GM23338 (cell line): Measurements from ENCODE around the gene ZNF346. TPM values are rescaled to one million over a fixed set of nuclear protein-coding genes. Genes with fewer than 3 reads are reported as not detected.

Experiments
- ATAC-seq: fragments of 200-7000 bp; cut with Tn5 transposase; 3 replicates; pipeline ENCODE4 v1.9.1; 2020
- DNase-seq: peaks from one replicate; pipeline ENCODE4 v3.0.0-alpha.2; 2015; ENCODE audit warnings: low spot score
- H2AFZ ChIP-seq: fragments of 200-600 bp; sonication (generic); 2 replicates; pipeline ENCODE4 v1.8.0; 2016; ENCODE audit warnings: antibody characterized with exemption, mild to moderate bottlenecking, moderate library complexity
- H3F3A ChIP-seq: fragments of 200-600 bp; sonication (generic); replicated peaks from 2 replicates; pipeline ENCODE4 v1.8.0; 2017; ENCODE audit warnings: antibody characterized with exemption, mixed run types, low read depth
- H3K27ac ChIP-seq: fragments of 200-600 bp; sonication (generic); 2 replicates; pipeline ENCODE4 v1.6.1; 2016; ENCODE audit warnings: low read depth
- H3K27me3 ChIP-seq: fragments of 200-600 bp; sonication (generic); 2 replicates; pipeline ENCODE4 v1.8.0; 2016; ENCODE audit warnings: mild to moderate bottlenecking, mixed run types, moderate library complexity; ENCODE audit not compliant: insufficient read depth
- H3K36me3 ChIP-seq: fragments of 200-600 bp; sonication (generic); 2 replicates; pipeline ENCODE4 v1.8.0; 2016; ENCODE audit warnings: mild to moderate bottlenecking; ENCODE audit not compliant: insufficient read depth
- H3K4me1 ChIP-seq: fragments of 200-600 bp; sonication (generic); 2 replicates; pipeline ENCODE4 v1.8.0; 2016; ENCODE audit warnings: mild to moderate bottlenecking, moderate library complexity; ENCODE audit not compliant: insufficient read depth
- H3K4me2 ChIP-seq: fragments of 200-600 bp; sonication (generic); 2 replicates; pipeline ENCODE4 v1.7.1; 2017; ENCODE audit warnings: mixed run types
- H3K4me3 ChIP-seq: fragments of 200-600 bp; sonication (generic); 2 replicates; pipeline ENCODE4 v1.6.1; 2016; ENCODE audit warnings: mixed run types
- H3K79me2 ChIP-seq: fragments of 200-600 bp; sonication (generic); replicated peaks from 2 replicates; pipeline ENCODE4 v1.8.0; 2017; ENCODE audit warnings: mild to moderate bottlenecking; ENCODE audit not compliant: insufficient read depth
- H3K9me2 ChIP-seq: fragments of 200-600 bp; sonication (generic); 2 replicates; pipeline ENCODE4 v1.8.0; 2017; ENCODE audit not compliant: insufficient read depth
- H4K20me1 ChIP-seq: fragments of 200-600 bp; sonication (generic); replicated peaks from 2 replicates; pipeline ENCODE4 v1.8.0; 2017; ENCODE audit warnings: mild to moderate bottlenecking; ENCODE audit not compliant: insufficient read depth
- H3K27ac Mint-ChIP-seq: 2 replicates; pipeline ENCODE4 v1.8.0; 2020; ENCODE audit warnings: inconsistent platforms, mild to moderate bottlenecking, moderate library complexity, mixed read lengths
- H3K27me3 Mint-ChIP-seq: 3 replicates; pipeline ENCODE4 v1.8.0; 2022; ENCODE audit warnings: low read depth, mild to moderate bottlenecking, moderate library complexity, mixed read lengths, inconsistent platforms; ENCODE audit not compliant: insufficient read depth, poor library complexity
- H3K36me3 Mint-ChIP-seq: 3 replicates; pipeline ENCODE4 v1.8.0; 2021; ENCODE audit warnings: low read depth, mild to moderate bottlenecking, inconsistent platforms, moderate library complexity, mixed read lengths
- H3K4me1 Mint-ChIP-seq: 3 replicates; pipeline ENCODE4 v1.8.0; 2020; ENCODE audit warnings: mild to moderate bottlenecking, inconsistent platforms, mixed read lengths
- H3K4me3 Mint-ChIP-seq: 3 replicates; pipeline ENCODE4 v1.8.0; 2021; ENCODE audit warnings: moderate library complexity, mild to moderate bottlenecking, inconsistent platforms, mixed read lengths
- H3K9me3 Mint-ChIP-seq: 3 replicates; pipeline ENCODE4 v1.8.0; 2020; ENCODE audit warnings: moderate library complexity, mild to moderate bottlenecking, inconsistent platforms, mixed read lengths
- CTCF ChIP-seq, 2 experiments: fragments of 200-600 bp in 1 of 2; sonication (generic) in 1 of 2; conservative IDR thresholded peaks; 2 replicates each; pipeline versions ENCODE4 v1.5.1 to v1.6.1; 2016 to 2017; ENCODE audit warnings: antibody characterized with exemption in 2 of 2, low read depth in 2 of 2, mild to moderate bottlenecking in 2 of 2, moderate library complexity in 1 of 2
- ETS1 ChIP-seq: IDR thresholded peaks from 2 replicates; pipeline ENCODE4 v1.6.1; 2016; ENCODE audit warnings: antibody characterized with exemption
- EZH2phosphoT487 ChIP-seq: fragments of 200-600 bp; sonication (generic); IDR thresholded peaks from one replicate; pipeline ENCODE4 v1.8.1; 2018; ENCODE audit warnings: antibody characterized with exemption; ENCODE audit not compliant: unreplicated experiment
- NANOG ChIP-seq: IDR thresholded peaks from 2 replicates; pipeline ENCODE4 v1.6.1; 2016; ENCODE audit warnings: antibody characterized with exemption, borderline replicate concordance
- POLR2AphosphoS5 ChIP-seq: IDR thresholded peaks from 2 replicates; pipeline ENCODE4 v1.6.1; 2016; ENCODE audit warnings: antibody characterized with exemption, low read depth
- REST ChIP-seq: IDR thresholded peaks from one replicate; pipeline ENCODE4 v1.6.1; 2018; ENCODE audit warnings: antibody characterized with exemption; ENCODE audit not compliant: unreplicated experiment
- STAT1 ChIP-seq: IDR thresholded peaks from one replicate; pipeline ENCODE4 v1.6.1; 2016; ENCODE audit warnings: antibody characterized with exemption; ENCODE audit not compliant: unreplicated experiment
- ZNF114 ChIP-seq: fragments of 250-450 bp; sonication (Bioruptor Pico); IDR thresholded peaks from 2 replicates; pipeline ENCODE4 v1.5.0; 2020; ENCODE audit warnings: mild to moderate bottlenecking, moderate library complexity
- ZNF462 ChIP-seq: fragments of 250-450 bp; sonication (Bioruptor Pico); IDR thresholded peaks from 2 replicates; pipeline ENCODE4 v1.5.0; 2020; ENCODE audit warnings: mild to moderate bottlenecking, moderate library complexity
- polyA plus RNA-seq: library from polyadenylated mRNA; unstranded; fragments of >200 nt; fragmentation: Nextera tagmentation; extraction: Ambion mirVana; gene quantifications from 2 replicates; pipeline ENCODE4 v1.2.1, GENCODE V29; 2016
- total RNA-seq: library from RNA; depleted of rRNA; stranded (reverse); fragments of >200 nt; shearing (Covaris generic); gene quantifications from 2 replicates; pipeline ENCODE4 v1.2.3, GENCODE V29; 2014

ZNF346 gene
- total and polyA plus RNA-seq, 2 experiments from 2014 or later, result 11.0 to 27.2 TPM

- no peak for TF ChIP-seq CTCF (conservative IDR thresholded peaks at IDR 0.05; ENCODE audit: low read depth in 2 of 2)
- TF ChIP-seq POLR2AphosphoS5, result no peak
- no peak for TF ChIP-seq EZH2phosphoT487
- TF ChIP-seq ZNF114, result no peak
- TF ChIP-seq REST, result no peak
- no peak for TF ChIP-seq NANOG
- TF ChIP-seq STAT1, result no peak
Measured at GRCh38 chr5:177043114-177043513, 20.6 kb downstream of the ZNF346 start (continued).

DNA sequence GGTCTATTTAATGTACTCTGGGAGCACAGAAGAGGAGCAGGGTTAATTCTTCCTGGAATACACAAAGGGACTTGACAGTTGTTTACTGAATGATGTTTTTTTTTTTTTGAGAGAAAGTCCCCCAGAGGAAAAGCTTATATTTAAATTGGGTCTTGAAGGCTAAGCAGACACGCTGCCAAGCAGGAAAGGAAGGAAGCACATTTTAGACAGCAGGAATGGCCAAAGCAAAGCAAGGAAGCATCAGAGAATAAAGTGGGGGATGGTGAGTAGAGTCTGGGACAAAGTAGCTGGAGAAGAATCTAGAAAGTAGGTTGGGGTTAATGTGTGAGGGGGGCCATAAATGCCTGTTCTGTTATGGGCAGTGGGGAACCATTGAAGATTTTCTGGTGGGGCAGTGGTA lies 21.5 kb downstream of the ZNF346 start:
- peaks cover 4% of the 10 kb centered on the region; the same call in 1 of the 2 replicates for H4K20me1 ChIP-seq
- H3K79me2 ChIP-seq, result peaks cover 3% of the 10 kb centered on the region; the same call in 1 of the 2 replicates
- H3K4me2 ChIP-seq, result no peak overlapping the region
- peaks cover 12% of the 10 kb centered on the region; the same call in 1 of the 2 replicates for H3K36me3 ChIP-seq
- no peak overlapping the region for H3K4me3 ChIP-seq
- no peaks in the 10 kb centered on the region for H3F3A ChIP-seq
- no peaks in the 10 kb centered on the region for H3K27me3 ChIP-seq
- Mint-ChIP-seq H3K4me3 (no peak overlapping the region), H3K27ac (no peak overlapping the region), H3K27me3 (no peaks in the 10 kb centered on the region), H3K36me3 (peaks cover 23% of the 10 kb centered on the region), H3K4me1 (no peaks in the 10 kb centered on the region), H3K9me3 (no peaks in the 10 kb centered on the region)
- H3K4me1 ChIP-seq, result no peaks in the 10 kb centered on the region
- no peak overlapping the region for H2AFZ ChIP-seq
- ATAC-seq (no peak), DNase-seq (no peak)
- TF ChIP-seq NANOG (no peak), ETS1 (no peak), ZNF462 (no peak), EZH2phosphoT487 (no peak), ZNF114 (no peak)
- H3K27ac ChIP-seq, result no peak overlapping the region
- no peaks in the 10 kb centered on the region for H3K9me2 ChIP-seq
